ENCODE measurements around the gene RNASE2.

RNASE2 gene

DNA sequence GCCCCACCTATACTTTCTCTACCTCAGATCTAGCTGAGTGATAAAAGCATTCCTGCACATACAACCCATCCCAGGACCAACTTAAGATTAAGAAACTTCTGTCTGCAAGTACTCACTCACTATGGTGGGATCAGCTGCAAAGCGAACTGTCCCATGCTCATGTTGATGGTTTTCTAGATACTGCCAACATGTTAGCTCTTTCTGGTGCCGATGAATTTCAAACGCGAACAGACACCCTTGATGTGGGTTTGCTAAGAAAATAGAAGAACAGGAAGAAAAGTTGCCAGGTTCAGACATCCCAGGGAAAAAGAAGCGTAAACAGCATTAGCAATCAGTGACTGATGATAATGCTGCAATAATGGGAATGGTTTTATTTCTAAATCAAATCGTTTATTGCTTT lies 42.3 kb downstream of the RNASE2 start:
- TF ChIP-seq ZNF274 (IDR thresholded peaks at IDR 0.05; ENCODE audit: low read depth, low read length), result no peak
- H3K4me3 ChIP-seq (ENCODE audit: low read length), result no peak overlapping the region

- no peak for TF ChIP-seq ZNF274 (IDR thresholded peaks at IDR 0.05; ENCODE audit: low read depth, low read length)
- H3K4me3 ChIP-seq (ENCODE audit: low read length), result no peak overlapping the region
Measured at GRCh38 chr14:20998139-20998538, 42.9 kb downstream of the RNASE2 start.

DNA sequence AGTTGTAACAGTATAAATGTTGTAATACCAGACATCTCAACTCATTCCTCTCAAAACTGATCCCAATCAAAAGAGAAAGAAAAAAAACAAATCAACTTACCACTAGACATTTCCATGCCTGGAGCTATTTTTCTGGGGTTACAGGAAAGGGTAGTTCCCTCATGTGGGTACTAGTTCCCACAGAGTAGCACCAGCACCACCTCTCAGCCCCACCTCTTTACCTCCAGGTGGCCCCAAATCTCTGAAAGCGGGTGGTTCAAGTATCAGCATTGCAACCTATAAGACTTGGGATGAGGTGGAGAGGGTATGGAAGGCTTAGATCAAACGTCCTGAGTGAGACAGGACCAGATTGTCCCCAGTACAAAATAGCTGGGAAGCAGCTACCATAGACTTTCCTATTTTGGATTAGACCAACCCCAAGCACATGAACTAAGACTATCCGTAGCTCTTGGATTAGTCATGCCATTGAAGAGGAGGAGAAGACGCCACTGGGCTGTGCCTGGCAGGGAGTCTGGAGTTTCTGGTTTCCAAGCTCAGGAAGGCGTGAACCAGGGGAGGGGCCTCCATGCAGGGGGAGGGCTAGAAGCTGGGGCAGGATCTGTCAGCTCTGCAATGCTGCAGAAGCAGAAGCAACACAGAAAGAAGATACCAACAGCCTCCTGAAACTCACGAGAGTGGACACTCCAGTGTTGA lies 43.5 kb downstream of the RNASE2 start, which contains the start of gene SLC39A2:
TSS of gene SLC39A2 (plus strand) at position 620 of the 693 bp plus-strand sequence. CDS start 154 bp downstream, outside the sequence.
- TF ChIP-seq ZNF274 (IDR thresholded peaks at IDR 0.05; ENCODE audit: low read depth, low read length), result no peak

DNA sequence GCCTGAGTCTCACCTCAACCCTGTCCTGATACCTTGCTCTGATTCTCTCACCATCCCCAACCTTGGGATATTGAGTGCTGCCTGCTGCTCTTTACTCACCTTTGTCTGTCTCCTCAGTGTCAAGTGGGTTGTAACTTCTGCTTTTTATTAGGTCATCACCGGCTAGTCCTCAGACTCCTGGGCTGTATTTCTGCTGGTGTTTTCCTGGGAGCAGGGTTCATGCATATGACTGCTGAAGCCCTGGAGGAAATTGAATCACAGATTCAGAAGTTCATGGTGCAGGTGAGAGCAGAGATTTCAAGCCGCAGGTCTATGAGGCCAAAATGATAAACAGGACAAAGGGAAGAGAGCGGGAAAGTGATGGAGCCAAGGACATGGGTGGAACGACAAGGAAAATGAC lies 44.3 kb downstream of the RNASE2 start:
- H3K4me3 ChIP-seq (ENCODE audit: low read length), result no peak overlapping the region
- TF ChIP-seq ZNF274 (IDR thresholded peaks at IDR 0.05; ENCODE audit: low read depth, low read length), result no peak

More for the DNA sequence above, 43.5 kb downstream of the RNASE2 start, which contains the start of gene SLC39A2:
- no peak within 1 kb of the TSS for H3K4me3 ChIP-seq (ENCODE audit: low read length)

DNA sequence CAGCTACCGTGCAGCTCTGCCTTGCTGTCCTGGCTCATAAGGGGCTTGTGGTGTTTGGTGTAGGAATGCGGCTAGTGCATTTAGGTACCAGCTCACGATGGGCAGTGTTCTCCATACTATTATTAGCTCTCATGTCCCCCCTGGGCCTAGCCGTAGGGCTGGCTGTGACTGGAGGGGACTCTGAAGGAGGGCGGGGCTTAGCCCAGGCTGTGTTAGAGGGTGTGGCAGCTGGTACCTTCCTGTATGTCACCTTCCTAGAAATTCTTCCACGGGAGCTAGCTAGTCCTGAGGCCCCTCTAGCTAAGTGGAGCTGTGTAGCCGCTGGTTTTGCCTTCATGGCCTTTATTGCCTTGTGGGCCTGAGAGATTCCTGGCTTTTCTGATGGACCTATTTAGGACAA lies 45.9 kb downstream of the RNASE2 start:
- no peak for TF ChIP-seq ZNF274 (IDR thresholded peaks at IDR 0.05; ENCODE audit: low read depth, low read length)
- H3K4me3 ChIP-seq (ENCODE audit: low read length), result no peak overlapping the region

GRCh38 chr14:21003788-21004346 lies 48.6 kb downstream of the RNASE2 start:
- TF ChIP-seq ZNF274 (IDR thresholded peaks at IDR 0.05; ENCODE audit: low read depth, low read length), result no peak
- no peak overlapping the region for H3K4me3 ChIP-seq (ENCODE audit: low read length)
